Measurements from ENCODE around the gene KRT82. TPM values are rescaled to one million over a fixed set of nuclear protein-coding genes. Genes with fewer than 3 reads are reported as not detected.

The KRT82 gene
- total RNA-seq, 1 experiment from 2014 or later = not detected

- H3K36me3 ChIP-seq (ENCODE audit: control insufficient read depth, insufficient read depth, low read length) = no peaks in the 10 kb centered on the region
- Mint-ChIP-seq H3K4me3 (ENCODE audit: unreplicated experiment) (no peak overlapping the region), H3K36me3 (ENCODE audit: insufficient read depth, unreplicated experiment) (no peaks in the 10 kb centered on the region), H3K27ac (ENCODE audit: unreplicated experiment) (no peak overlapping the region), H3K27me3 (ENCODE audit: insufficient read depth, unreplicated experiment) (peaks cover 4% of the 10 kb centered on the region), H3K4me1 (ENCODE audit: low read depth, unreplicated experiment) (no peaks in the 10 kb centered on the region), H3K9me3 (ENCODE audit: unreplicated experiment) (no peaks in the 10 kb centered on the region)
- intact Hi-C loops (cut with micrococcal nuclease; ENCODE audit: unreplicated experiment) = no loop called here
- POLR2A ChIA-PET = no interaction called here
- DNase-seq = no peak
- H3K4me3 ChIP-seq (ENCODE audit: low read depth, low read length) = no peak overlapping the region
- CTCF ChIA-PET = interaction anchor here (1.0 kb wide), 1 partner anchor 517 kb away, joined by 9 read pairs; no protein-coding TSS in a partner anchor
- no TSS peak for BruUV-seq (replicated peaks)
- H3K4me1 ChIP-seq = no peaks in the 10 kb centered on the region
- TF ChIP-seq, protein P1, sequence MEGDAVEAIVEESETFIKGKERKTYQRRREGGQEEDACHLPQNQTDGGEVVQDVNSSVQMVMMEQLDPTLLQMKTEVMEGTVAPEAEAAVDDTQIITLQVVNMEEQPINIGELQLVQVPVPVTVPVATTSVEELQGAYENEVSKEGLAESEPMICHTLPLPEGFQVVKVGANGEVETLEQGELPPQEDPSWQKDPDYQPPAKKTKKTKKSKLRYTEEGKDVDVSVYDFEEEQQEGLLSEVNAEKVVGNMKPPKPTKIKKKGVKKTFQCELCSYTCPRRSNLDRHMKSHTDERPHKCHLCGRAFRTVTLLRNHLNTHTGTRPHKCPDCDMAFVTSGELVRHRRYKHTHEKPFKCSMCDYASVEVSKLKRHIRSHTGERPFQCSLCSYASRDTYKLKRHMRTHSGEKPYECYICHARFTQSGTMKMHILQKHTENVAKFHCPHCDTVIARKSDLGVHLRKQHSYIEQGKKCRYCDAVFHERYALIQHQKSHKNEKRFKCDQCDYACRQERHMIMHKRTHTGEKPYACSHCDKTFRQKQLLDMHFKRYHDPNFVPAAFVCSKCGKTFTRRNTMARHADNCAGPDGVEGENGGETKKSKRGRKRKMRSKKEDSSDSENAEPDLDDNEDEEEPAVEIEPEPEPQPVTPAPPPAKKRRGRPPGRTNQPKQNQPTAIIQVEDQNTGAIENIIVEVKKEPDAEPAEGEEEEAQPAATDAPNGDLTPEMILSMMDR (IDR thresholded peaks at IDR 0.05; ENCODE audit: insufficient read depth in 1 of 2, low read depth in 1 of 2, low read length in 1 of 2, severe bottlenecking in 1 of 2, unreplicated experiment in 1 of 2) = no peak
- H3K27me3 ChIP-seq (replicated peaks; ENCODE audit: control insufficient read depth, insufficient read depth, low read length) = no peaks in the 10 kb centered on the region
- H3K9me3 ChIP-seq = no peaks in the 10 kb centered on the region
Measured at GRCh38 chr12:52363111-52363679, 42.9 kb downstream of the KRT82 start.

GRCh38 chr12:52362118-52362726 is 43.9 kb downstream of the KRT82 start:
- H3K9me3 Mint-ChIP-seq (ENCODE audit: unreplicated experiment) = no peaks in the 10 kb centered on the region
- H3K27ac Mint-ChIP-seq (ENCODE audit: unreplicated experiment) = no peak overlapping the region
- BruUV-seq (replicated peaks) = no TSS peak
- POLR2A ChIA-PET = no interaction called here
- no peaks in the 10 kb centered on the region for H3K27me3 ChIP-seq (replicated peaks; ENCODE audit: control insufficient read depth, insufficient read depth, low read length)
- DNase-seq = peak in 1 of 2 experiments; percentile 13
- H3K36me3 ChIP-seq (ENCODE audit: control insufficient read depth, insufficient read depth, low read length) = no peaks in the 10 kb centered on the region
- H3K4me3 ChIP-seq (ENCODE audit: low read depth, low read length) = no peak overlapping the region
- H3K4me3 Mint-ChIP-seq (ENCODE audit: unreplicated experiment) = no peak overlapping the region
- TF ChIP-seq, protein P1 (IDR thresholded peaks at IDR 0.05; ENCODE audit: insufficient read depth in 1 of 2, low read depth in 1 of 2, low read length in 1 of 2, severe bottlenecking in 1 of 2, unreplicated experiment in 1 of 2) = peak; percentile 7 to 11
- H3K4me1 ChIP-seq = no peaks in the 10 kb centered on the region
- no peaks in the 10 kb centered on the region for H3K9me3 ChIP-seq
- peaks cover 4% of the 10 kb centered on the region for H3K27me3 Mint-ChIP-seq (ENCODE audit: insufficient read depth, unreplicated experiment)
- intact Hi-C loops (cut with micrococcal nuclease; ENCODE audit: unreplicated experiment) = no loop called here
- no peaks in the 10 kb centered on the region for H3K36me3 Mint-ChIP-seq (ENCODE audit: insufficient read depth, unreplicated experiment)
- H3K4me1 Mint-ChIP-seq (ENCODE audit: low read depth, unreplicated experiment) = no peaks in the 10 kb centered on the region
- CTCF ChIA-PET = interaction anchor here (1.6 kb wide), 1 partner anchor 205 kb away, joined by 4 read pairs; no protein-coding TSS in a partner anchor

DNA sequence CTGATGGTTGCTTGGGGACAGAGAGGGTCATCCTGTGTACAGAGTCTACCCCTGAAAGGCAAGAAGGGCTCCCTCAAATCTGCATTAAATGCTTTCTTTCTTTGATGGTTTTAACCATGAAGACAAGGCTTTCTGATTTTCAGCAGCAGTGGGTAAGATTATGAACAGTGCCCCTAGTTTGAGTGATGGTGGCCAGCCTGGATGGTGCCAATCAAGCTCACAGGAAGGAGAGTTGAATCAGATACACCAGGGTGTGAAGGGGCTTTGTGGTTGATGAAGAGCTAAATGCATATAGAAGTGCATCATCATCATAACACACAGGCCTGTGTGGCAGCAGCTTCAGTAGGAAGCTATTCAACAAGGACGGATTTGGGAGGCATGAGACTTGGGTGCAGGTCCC is 44.6 kb downstream of the KRT82 start:
- Histone ChIP-seq H3K4me3 (ENCODE audit: low read depth, low read length) (no peak overlapping the region), H3K27me3 (replicated peaks; ENCODE audit: control insufficient read depth, insufficient read depth, low read length) (no peaks in the 10 kb centered on the region), H3K36me3 (ENCODE audit: control insufficient read depth, insufficient read depth, low read length) (no peaks in the 10 kb centered on the region), H3K4me1 (no peaks in the 10 kb centered on the region), H3K9me3 (no peaks in the 10 kb centered on the region)
- peaks cover 4% of the 10 kb centered on the region for H3K27me3 Mint-ChIP-seq (ENCODE audit: insufficient read depth, unreplicated experiment)
- TF ChIP-seq, protein P1 (IDR thresholded peaks at IDR 0.05; ENCODE audit: insufficient read depth in 1 of 2, low read depth in 1 of 2, low read length in 1 of 2, severe bottlenecking in 1 of 2, unreplicated experiment in 1 of 2) = no peak
- H3K4me1 Mint-ChIP-seq (ENCODE audit: low read depth, unreplicated experiment) = no peaks in the 10 kb centered on the region
- POLR2A ChIA-PET = no interaction called here
- no peaks in the 10 kb centered on the region for H3K36me3 Mint-ChIP-seq (ENCODE audit: insufficient read depth, unreplicated experiment)
- CTCF ChIA-PET = interaction anchor here (1.1 to 1.6 kb wide), 2 partner anchors 11 to 205 kb away, joined by 3 to 4 read pairs; no protein-coding TSS in a partner anchor
- H3K9me3 Mint-ChIP-seq (ENCODE audit: unreplicated experiment) = no peaks in the 10 kb centered on the region
- H3K27ac Mint-ChIP-seq (ENCODE audit: unreplicated experiment) = no peak overlapping the region
- intact Hi-C loops (cut with micrococcal nuclease; ENCODE audit: unreplicated experiment) = no loop called here
- DNase-seq = peak in 1 of 2 experiments; percentile 2
- no TSS peak for BruUV-seq (replicated peaks)
- no peak overlapping the region for H3K4me3 Mint-ChIP-seq (ENCODE audit: unreplicated experiment)
